Measurements from ENCODE around the gene AQP3. TPM values are rescaled to one million over a fixed set of nuclear protein-coding genes. Genes with fewer than 3 reads are reported as not detected.

AQP3 gene
- total RNA-seq, 1 experiment from 2014 or later, result 5.5 TPM

- H2AFZ ChIP-seq (ENCODE audit: low read depth, low read length, poor library complexity, severe bottlenecking), result no peak overlapping the region
- peak overlapping the region; percentile 38; the same call in 1 of the 2 replicates for H3K9ac ChIP-seq (ENCODE audit: low read length)
- DNase-seq (ENCODE audit: low read depth, low spot score) (no peak), ATAC-seq (no peak)
- H3K4me3 ChIP-seq (replicated peaks in 1 of 2; ENCODE audit: low read depth in 1 of 2, low read length in 2 of 2), result peak overlapping the region; percentile 26 to 61
- H3K4me1 ChIP-seq (ENCODE audit: control insufficient read depth in 1 of 2, insufficient read depth in 2 of 2, low read length in 2 of 2), result peaks cover 44 to 53% of the 10 kb centered on the region in 2 experiments
- ChIA-PET RAD21 (ENCODE audit: low non-redundant PET in 1 of 2, low total read pairs in 2 of 2, uncharacterized antibody in 2 of 2, unreplicated experiment in 2 of 2) (no interaction called here), POLR2A (no interaction called here), CTCF (interaction anchor here (0.8 to 2.1 kb wide), 4 partner anchors 11 to 32 kb away, joined by 3 to 12 read pairs (median 6); no protein-coding TSS in a partner anchor)
- H3K4me2 ChIP-seq (ENCODE audit: low read length), result peak overlapping the region; percentile 97
- no peaks in the 10 kb centered on the region for H3K79me2 ChIP-seq (ENCODE audit: insufficient read depth, low read length)
- H3K36me3 ChIP-seq (ENCODE audit: control insufficient read depth in 1 of 2, insufficient read depth in 2 of 2, low read length in 2 of 2), result no peaks in the 10 kb centered on the region
- no peaks in the 10 kb centered on the region for H4K20me1 ChIP-seq (ENCODE audit: insufficient read depth)
- H3K9me2 ChIP-seq (ENCODE audit: insufficient read depth), result no peaks in the 10 kb centered on the region
- no TSS peak for BruUV-seq (replicated peaks)
- no peak overlapping the region for H3K27ac ChIP-seq (ENCODE audit: low read depth, low read length)
- no peaks in the 10 kb centered on the region for H3K27me3 ChIP-seq (ENCODE audit: insufficient read depth, low read length)
- H3K9me3 ChIP-seq (ENCODE audit: control insufficient read depth in 1 of 2, insufficient read depth in 1 of 2, low read depth in 1 of 2, low read length in 2 of 2), result no peaks in the 10 kb centered on the region
- no peak for TF ChIP-seq TCF7L2 (IDR thresholded peaks at IDR 0.05; ENCODE audit: borderline replicate concordance, extremely low read depth, insufficient read depth, insufficient read length)
- TF ChIP-seq SRF (IDR thresholded peaks at IDR 0.05; ENCODE audit: low read depth), result no peak
- TF ChIP-seq ZBTB33 (IDR thresholded peaks at IDR 0.05; ENCODE audit: extremely low read depth, insufficient replicate concordance, low read length), result no peak
- no peak for TF ChIP-seq ATF3 (IDR thresholded peaks at IDR 0.05)
- no peak for TF ChIP-seq CEBPB (IDR thresholded peaks at IDR 0.05; ENCODE audit: low read depth)
- TF ChIP-seq CBX3 (IDR thresholded peaks at IDR 0.05; ENCODE audit: low read depth), result no peak
- TF ChIP-seq EGR1 (IDR thresholded peaks at IDR 0.05; ENCODE audit: low read depth), result no peak
- no peak for TF ChIP-seq REST (IDR thresholded peaks at IDR 0.05; ENCODE audit: low read depth)
- TF ChIP-seq CTCF (IDR thresholded peaks at IDR 0.05 in 2 of 3, conservative IDR thresholded peaks at IDR 0.05 in 1 of 3; ENCODE audit: borderline replicate concordance in 1 of 3, insufficient read depth in 1 of 3, low read depth in 2 of 3, low read length in 2 of 3), result no peak
- TF ChIP-seq JUND (IDR thresholded peaks at IDR 0.05), result no peak
- no peak for TF ChIP-seq ELF1 (IDR thresholded peaks at IDR 0.05; ENCODE audit: borderline replicate concordance, low read depth)
- TF ChIP-seq ZNF274 (IDR thresholded peaks at IDR 0.05; ENCODE audit: low read depth, low read length), result no peak
- intact Hi-C loops (cut with micrococcal nuclease), result no loop called here
These were observed 583 bp upstream of the AQP3 start for GRCh38 chr9:33447799-33448553.
